Epithelial cell of proximal tubule (primary cell): ENCODE measurements around the gene DISC1. TPM values are rescaled to one million over a fixed set of nuclear protein-coding genes. Genes with fewer than 3 reads are reported as not detected.

Source experiments
- DNase-seq: peaks from one replicate; pipeline ENCODE4 v3.0.0-alpha.2; 2011; ENCODE audit warnings: low read depth
- H3K4me3 ChIP-seq: 2 replicates; pipeline ENCODE4 v1.5.1; 2011; ENCODE audit warnings: low read depth, mild to moderate bottlenecking, low read length
- total RNA-seq: library from RNA; depleted of rRNA; stranded (reverse); fragments of >200 nt; gene quantifications from 2 replicates; pipeline ENCODE4 v1.2.3, GENCODE V29; 2015
- TF ChIP-seq, protein P1 (sequence below): conservative IDR thresholded peaks from 2 replicates; pipeline ENCODE4 v1.5.1; 2012; ENCODE audit warnings: low read depth, mild to moderate bottlenecking, low read length

DISC1 gene
- total RNA-seq, 1 donor from 2014 or later = 3.1 TPM

DNA sequence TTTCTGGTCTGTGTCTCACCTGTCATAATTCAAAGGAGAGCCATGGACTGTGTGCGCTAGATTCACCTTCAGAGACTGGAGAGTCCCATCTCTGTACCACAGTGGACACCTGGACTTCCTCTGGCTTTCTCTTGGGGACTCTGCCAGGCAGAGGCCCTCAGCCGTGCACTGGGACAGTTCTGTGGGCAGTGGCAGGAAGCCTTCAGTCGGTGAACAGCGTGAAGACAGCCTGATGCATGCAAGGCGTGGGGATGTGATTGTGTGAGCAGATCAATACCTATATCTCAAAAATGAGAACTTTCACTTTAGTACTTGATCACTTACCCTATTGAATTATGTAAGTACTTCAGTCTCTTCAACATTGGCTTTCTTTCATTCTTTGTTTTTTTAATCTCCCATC is 245.3 kb downstream of the DISC1 start:
- no peak overlapping the region for H3K4me3 ChIP-seq
- no peak for DNase-seq
- TF ChIP-seq, protein P1, sequence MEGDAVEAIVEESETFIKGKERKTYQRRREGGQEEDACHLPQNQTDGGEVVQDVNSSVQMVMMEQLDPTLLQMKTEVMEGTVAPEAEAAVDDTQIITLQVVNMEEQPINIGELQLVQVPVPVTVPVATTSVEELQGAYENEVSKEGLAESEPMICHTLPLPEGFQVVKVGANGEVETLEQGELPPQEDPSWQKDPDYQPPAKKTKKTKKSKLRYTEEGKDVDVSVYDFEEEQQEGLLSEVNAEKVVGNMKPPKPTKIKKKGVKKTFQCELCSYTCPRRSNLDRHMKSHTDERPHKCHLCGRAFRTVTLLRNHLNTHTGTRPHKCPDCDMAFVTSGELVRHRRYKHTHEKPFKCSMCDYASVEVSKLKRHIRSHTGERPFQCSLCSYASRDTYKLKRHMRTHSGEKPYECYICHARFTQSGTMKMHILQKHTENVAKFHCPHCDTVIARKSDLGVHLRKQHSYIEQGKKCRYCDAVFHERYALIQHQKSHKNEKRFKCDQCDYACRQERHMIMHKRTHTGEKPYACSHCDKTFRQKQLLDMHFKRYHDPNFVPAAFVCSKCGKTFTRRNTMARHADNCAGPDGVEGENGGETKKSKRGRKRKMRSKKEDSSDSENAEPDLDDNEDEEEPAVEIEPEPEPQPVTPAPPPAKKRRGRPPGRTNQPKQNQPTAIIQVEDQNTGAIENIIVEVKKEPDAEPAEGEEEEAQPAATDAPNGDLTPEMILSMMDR = no peak

DNA sequence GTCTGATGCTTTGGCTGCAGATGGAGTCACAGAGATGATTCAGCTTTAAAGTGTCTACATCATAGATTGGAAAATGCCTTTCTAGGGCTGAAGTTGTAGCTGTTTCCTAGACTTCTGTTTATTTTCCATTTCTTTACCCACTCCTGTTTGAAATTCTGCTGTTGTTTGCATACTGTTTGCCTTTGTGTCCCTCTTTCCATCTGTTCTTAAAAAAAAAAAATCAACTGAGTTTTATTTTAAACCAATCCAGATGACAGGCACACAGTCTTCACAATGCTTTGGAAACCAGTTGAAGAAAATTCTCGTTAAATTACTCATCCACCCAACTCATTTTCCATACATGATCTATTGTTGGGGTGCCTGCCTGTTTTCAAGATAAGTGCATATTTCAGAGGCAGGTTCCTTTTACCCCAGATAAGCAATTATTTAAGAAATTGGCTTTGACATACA is 245.9 kb downstream of the DISC1 start:
- TF ChIP-seq, protein P1 = no peak
- no peak overlapping the region for H3K4me3 ChIP-seq
- no peak for DNase-seq

DNA sequence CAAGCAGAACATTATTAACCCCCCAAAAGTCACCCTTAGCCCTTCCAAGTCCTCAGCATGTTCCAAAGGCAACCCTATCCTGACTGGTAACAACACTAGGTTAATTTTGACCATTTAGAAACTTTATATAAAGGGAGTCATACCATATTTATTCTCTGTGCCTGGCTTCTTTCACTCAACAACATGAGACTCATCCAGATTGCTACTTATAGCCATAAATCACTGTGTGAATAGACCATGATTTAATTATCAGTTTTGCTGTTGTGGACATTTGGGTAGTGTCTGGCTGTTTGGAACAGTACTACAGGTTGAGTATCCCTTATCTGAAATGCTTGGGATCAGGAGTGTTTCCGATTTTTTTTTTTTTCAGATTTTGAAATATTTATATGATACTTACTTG is 252.1 kb downstream of the DISC1 start:
- no peak for DNase-seq
- TF ChIP-seq, protein P1 = no peak
- H3K4me3 ChIP-seq = no peak overlapping the region

DNA sequence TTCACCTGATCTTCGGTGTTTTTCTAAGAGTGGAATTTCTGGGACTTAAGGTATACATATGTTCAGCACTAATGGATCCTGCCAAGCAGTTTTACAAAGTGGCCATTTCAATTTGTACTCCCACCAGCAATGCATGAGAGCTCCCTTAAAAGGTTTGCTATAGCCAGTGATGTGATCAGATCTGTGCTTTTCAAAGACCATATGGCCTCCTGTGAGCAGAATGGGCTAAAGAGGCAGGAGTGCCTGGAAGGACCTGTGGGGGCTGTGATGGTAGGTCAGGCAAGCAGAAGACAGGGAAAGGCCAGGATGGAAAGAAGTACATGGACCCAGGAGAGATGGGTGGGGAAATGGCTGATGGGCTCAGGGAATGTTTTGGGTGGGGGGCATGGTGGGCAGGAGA is 252.7 kb downstream of the DISC1 start:
- DNase-seq = no peak
- no peak overlapping the region for H3K4me3 ChIP-seq
- TF ChIP-seq, protein P1 = no peak

DNA sequence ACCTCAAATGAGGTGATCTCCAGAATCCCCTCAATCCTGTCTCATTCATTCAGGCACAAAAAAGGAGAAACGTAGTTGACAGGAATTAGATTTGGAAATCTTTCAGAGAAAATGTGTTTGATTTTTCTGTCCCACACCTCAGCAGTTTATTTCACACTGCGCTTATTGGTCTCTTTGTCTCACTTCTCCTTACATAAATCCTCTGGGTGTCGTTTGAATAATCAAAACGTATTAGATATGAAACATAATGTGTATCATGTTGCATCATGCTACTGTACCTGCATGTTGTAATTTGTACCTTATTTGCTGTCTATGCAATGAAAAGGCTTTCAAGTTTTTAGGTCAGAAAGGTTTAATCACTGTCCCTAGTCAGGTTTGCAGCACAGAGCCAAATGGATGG is 255.7 kb downstream of the DISC1 start:
- TF ChIP-seq, protein P1 = no peak
- H3K4me3 ChIP-seq = no peak overlapping the region
- DNase-seq = no peak

DNA sequence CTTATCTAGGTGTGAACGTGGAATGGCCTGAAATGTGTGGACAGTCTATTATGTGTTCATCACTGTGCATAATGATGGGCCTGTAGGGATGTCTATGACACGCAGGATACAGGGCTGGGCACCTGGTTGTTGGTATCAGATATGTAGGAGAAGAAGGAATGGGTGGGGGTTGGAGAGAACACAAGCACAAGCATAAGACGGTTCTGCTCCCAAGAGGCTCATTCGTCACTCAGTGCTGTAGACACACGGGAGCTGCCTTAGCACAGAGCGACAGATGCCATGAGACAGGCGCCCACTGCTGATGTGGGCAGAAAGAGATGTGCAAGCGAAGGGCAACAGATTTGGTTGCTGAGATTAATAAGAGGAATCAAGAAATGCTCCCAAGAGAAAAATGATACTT is 256.2 kb downstream of the DISC1 start:
- no peak for DNase-seq
- H3K4me3 ChIP-seq = no peak overlapping the region
- TF ChIP-seq, protein P1 = no peak

DNA sequence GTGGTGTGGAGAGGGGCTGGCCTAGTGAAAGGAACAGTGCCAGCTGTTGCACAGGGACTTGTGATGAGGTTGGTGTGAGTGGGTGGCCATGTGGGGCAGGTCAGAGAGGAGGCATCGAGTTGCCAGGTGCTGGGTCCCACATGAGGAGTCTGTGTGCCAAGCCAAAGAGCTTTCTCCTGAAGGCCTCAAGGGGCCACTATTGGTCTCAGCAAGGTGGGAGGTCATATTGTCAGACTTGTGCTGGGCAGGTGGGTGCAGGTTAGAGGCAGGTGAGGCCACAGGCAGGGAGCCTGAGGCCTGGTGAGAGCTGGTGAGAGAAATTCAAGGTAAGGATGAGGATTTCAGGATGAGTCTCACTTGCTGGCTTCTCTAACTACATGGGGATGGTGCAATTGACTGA is 256.8 kb downstream of the DISC1 start:
- TF ChIP-seq, protein P1 = peak; percentile 16
- no peak overlapping the region for H3K4me3 ChIP-seq

More for the DNA sequence above, 256.8 kb downstream of the DISC1 start:
- DNase-seq = no peak
